Keratinocyte (primary cell): ENCODE data around the gene ATP2B1.

ENCODE experiments used
- CTCF ChIP-seq, 3 experiments: IDR thresholded peaks in 1 of 3; conservative IDR thresholded peaks in 1 of 3; optimal IDR thresholded peaks in 1 of 3; 2 replicates in 2 of 3; 3 replicates in 1 of 3; pipeline versions ENCODE3 to v1.5.1; 2011; ENCODE audit warnings: low read length in 3 of 3, mild to moderate bottlenecking in 3 of 3, moderate library complexity in 2 of 3, control low read depth in 1 of 3, inconsistent platforms in 1 of 3; ENCODE audit not compliant: insufficient read depth in 2 of 3; ENCODE audit errors: extremely low read depth in 1 of 3
- EZH2 ChIP-seq: IDR thresholded peaks from one replicate; pipeline ENCODE4 v1.6.1; 2012; ENCODE audit warnings: inconsistent platforms, mild to moderate bottlenecking, low read length, moderate library complexity

DNA sequence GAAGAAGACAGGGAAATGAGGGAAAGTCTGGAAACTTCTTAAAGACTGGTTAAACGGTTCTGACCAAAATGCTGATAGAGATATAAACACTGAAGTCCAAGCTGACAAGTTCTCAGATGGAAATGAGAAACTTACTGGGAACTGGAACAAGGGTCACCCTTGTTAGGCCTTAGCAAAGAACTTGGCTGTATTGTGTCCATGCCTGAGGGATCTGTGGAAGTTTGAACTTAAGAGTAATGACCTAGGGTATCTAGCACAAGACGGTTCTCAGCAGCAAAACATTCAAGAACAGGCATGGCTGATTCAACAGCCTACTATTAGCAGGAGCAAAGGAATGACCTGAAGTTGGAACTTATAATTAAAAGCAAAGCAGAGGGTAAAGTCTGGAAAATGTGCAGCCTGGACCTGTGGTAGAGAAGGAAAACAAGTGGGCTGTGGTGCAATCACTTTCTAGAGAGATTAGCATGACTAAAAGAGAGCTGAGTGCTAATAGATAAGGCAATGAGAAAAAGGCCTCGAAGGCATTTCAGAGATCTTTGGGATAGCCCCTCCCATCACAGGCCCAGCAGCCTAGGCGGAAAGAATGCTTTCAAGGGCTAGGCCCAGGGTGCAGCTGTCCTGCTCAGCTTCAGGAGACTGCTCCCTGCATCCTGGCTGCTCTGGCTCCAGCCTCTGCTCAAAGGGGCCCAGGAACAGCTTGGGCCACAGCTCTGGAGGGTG is 60.3 kb downstream of the ATP2B1 start:
- TF ChIP-seq CTCF (optimal IDR thresholded peaks at IDR 0.05 in 1 of 3, IDR thresholded peaks at IDR 0.05 in 1 of 3, conservative IDR thresholded peaks at IDR 0.05 in 1 of 3; ENCODE audit: extremely low read depth in 1 of 3, insufficient read depth in 2 of 3, low read length in 3 of 3) (no peak), EZH2 (no peak)
